ENCODE measurements around the gene R3HDM2. TPM values are rescaled to one million over a fixed set of nuclear protein-coding genes. Genes with fewer than 3 reads are reported as not detected.
"Not testable (repeated sequence)": the region's sequence is repeated elsewhere in the genome, so short reads cannot be mapped to it uniquely, and the experiment has no call there.

R3HDM2 gene
- total and polyA plus RNA-seq, 4 experiments from 2014 or later, result 3.9 to 132 (median 71.5) TPM

- ChIA-PET POLR2A (ENCODE audit: partially characterized antibody) (interaction anchor here (0.6 kb wide), 1 partner anchor 8 kb away, joined by 3 read pairs; no protein-coding TSS in a partner anchor), CTCF (ENCODE audit: partially characterized antibody) (interaction anchor here (1.4 to 3.5 kb wide), 3 partner anchors 10 to 149 kb away, joined by 4 to 16 read pairs (median 6); no protein-coding TSS in a partner anchor)
- Mint-ChIP-seq H3K4me1 (peaks cover 0 to 4% (median 2%) of the 10 kb centered on the region in 4 donors), H3K27ac (peak overlapping the region in 1 of 7 donors; percentile 40), H3K4me3 (no peak overlapping the region), H3K27me3 (no peaks in the 10 kb centered on the region), H3K36me3 (peaks cover 32 to 48% of the 10 kb centered on the region in 2 donors), H3K9me3 (no peaks in the 10 kb centered on the region)
- no peaks in the 10 kb centered on the region for H3K9me3 ChIP-seq (ENCODE audit: control insufficient read depth in 1 of 2, low read length in 2 of 2)
- H3K27me3 ChIP-seq (ENCODE audit: insufficient read depth, low read length), result no peaks in the 10 kb centered on the region
- no peaks in the 10 kb centered on the region for H3K4me1 ChIP-seq (ENCODE audit: insufficient read depth, low read length)
- peaks cover 7% of the 10 kb centered on the region for H3K36me3 ChIP-seq (ENCODE audit: insufficient read depth, low read length)
- H3K27ac ChIP-seq (ENCODE audit: low read depth, low read length), result no peak overlapping the region
- intact Hi-C loops (cut with micrococcal nuclease), result loop anchor here (5.0 kb wide), 1 partner anchor 153 kb away; no protein-coding TSS in a partner anchor
- H3K4me3 ChIP-seq (ENCODE audit: low read length in 2 of 2), result no peak overlapping the region
- no peak for DNase-seq
These were observed 121.4 kb downstream of the R3HDM2 start for GRCh38 chr12:57309420-57309819.

- ChIA-PET POLR2A (ENCODE audit: partially characterized antibody) (interaction anchor here (0.8 kb wide), 1 partner anchor 129 kb away, joined by 4 read pairs; no protein-coding TSS in a partner anchor), CTCF (ENCODE audit: partially characterized antibody) (no interaction called here)
- Histone ChIP-seq H3K4me3 (ENCODE audit: low read length in 2 of 2) (no peak overlapping the region), H3K36me3 (ENCODE audit: insufficient read depth, low read length) (peaks cover 49% of the 10 kb centered on the region), H3K27me3 (ENCODE audit: insufficient read depth, low read length) (no peaks in the 10 kb centered on the region), H3K27ac (ENCODE audit: low read depth, low read length) (no peak overlapping the region), H3K9me3 (ENCODE audit: control insufficient read depth in 1 of 2, low read length in 2 of 2) (no peaks in the 10 kb centered on the region), H3K4me1 (ENCODE audit: insufficient read depth, low read length) (no peaks in the 10 kb centered on the region)
- Mint-ChIP-seq H3K27me3 (no peaks in the 10 kb centered on the region), H3K9me3 (no peaks in the 10 kb centered on the region), H3K36me3 (peaks cover 64 to 75% of the 10 kb centered on the region in 2 donors), H3K4me3 (no peak overlapping the region), H3K4me1 (peaks cover 0 to 3% (median 2%) of the 10 kb centered on the region in 4 donors), H3K27ac (no peak overlapping the region)
- DNase-seq, result no peak
- intact Hi-C loops (cut with micrococcal nuclease), result no loop called here
These were observed 129.8 kb downstream of the R3HDM2 start for GRCh38 chr12:57300961-57301584.

DNA sequence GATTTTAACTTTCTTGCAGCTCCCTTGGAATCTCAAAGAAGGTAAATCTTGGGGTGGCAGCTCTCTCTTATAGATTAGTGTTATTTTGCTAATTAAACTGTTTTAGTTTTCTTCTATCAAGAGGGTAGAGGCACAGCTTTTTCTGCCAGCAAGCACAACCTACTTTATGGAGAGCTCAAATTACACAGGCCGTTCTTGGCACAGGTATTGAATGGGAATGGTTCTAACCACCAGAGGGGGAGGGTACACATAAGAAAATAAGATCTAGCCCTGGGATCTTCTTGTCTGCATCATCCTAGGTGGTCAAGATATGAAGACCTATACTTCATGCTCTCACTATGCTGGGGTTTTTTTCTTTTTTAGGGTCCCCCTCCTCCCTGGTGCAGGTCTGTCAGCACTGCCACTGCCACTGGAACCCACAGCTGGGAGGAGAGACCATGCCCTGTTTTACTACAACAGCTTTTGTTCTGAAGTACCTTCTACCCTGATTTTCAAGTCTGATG, 131.3 kb downstream of the R3HDM2 start:
- H3K27ac ChIP-seq (ENCODE audit: low read depth, low read length), result no peak overlapping the region
- POLR2A ChIA-PET (ENCODE audit: partially characterized antibody), result no interaction called here
- intact Hi-C loops (cut with micrococcal nuclease), result no loop called here
- H3K27me3 ChIP-seq (ENCODE audit: insufficient read depth, low read length), result no peaks in the 10 kb centered on the region
- Mint-ChIP-seq H3K4me3 (no peak overlapping the region), H3K27me3 (no peaks in the 10 kb centered on the region), H3K36me3 (peaks cover 65 to 78% of the 10 kb centered on the region in 2 donors), H3K4me1 (peaks cover 0 to 1% (median 0%) of the 10 kb centered on the region in 4 donors), H3K27ac (peak overlapping the region in 1 of 7 donors; percentile 69), H3K9me3 (no peaks in the 10 kb centered on the region)
- H3K4me3 ChIP-seq (ENCODE audit: low read length in 2 of 2), result no peak overlapping the region
- H3K36me3 ChIP-seq (ENCODE audit: insufficient read depth, low read length), result peaks cover 55% of the 10 kb centered on the region
- no peak for DNase-seq
- no peaks in the 10 kb centered on the region for H3K9me3 ChIP-seq (ENCODE audit: control insufficient read depth in 1 of 2, low read length in 2 of 2)
- CTCF ChIA-PET (ENCODE audit: partially characterized antibody), result no interaction called here
- no peaks in the 10 kb centered on the region for H3K4me1 ChIP-seq (ENCODE audit: insufficient read depth, low read length)

DNA sequence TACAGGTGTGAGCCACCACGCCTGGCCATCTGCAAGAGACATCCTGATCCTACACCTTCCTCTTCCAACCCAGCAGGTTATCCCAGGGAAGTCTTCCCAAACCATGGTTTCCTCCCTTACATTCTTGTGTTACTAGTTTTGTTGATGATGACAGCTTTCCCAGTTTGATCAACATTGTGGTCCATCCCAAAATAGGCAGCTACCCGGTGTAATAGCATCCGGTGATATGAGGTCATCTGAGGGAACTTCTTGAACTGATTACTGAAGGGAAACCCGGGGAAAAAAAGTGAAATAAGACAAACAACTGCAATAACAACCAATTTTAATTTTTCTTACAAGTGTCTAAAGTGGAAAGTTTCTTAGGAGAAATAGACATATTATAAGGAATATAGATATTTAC, 134.6 kb downstream of the R3HDM2 start:
- Mint-ChIP-seq H3K36me3 (peaks cover 64 to 78% of the 10 kb centered on the region in 2 donors), H3K9me3 (no peaks in the 10 kb centered on the region), H3K27me3 (no peaks in the 10 kb centered on the region), H3K27ac (no peak overlapping the region), H3K4me3 (no peak overlapping the region), H3K4me1 (no peaks in the 10 kb centered on the region)
- H3K4me1 ChIP-seq (ENCODE audit: insufficient read depth, low read length), result no peaks in the 10 kb centered on the region
- peaks cover 54% of the 10 kb centered on the region for H3K36me3 ChIP-seq (ENCODE audit: insufficient read depth, low read length)
- intact Hi-C loops (cut with micrococcal nuclease), result no loop called here
- H3K4me3 ChIP-seq (ENCODE audit: low read length in 2 of 2), result no peak overlapping the region
- no peaks in the 10 kb centered on the region for H3K9me3 ChIP-seq (ENCODE audit: control insufficient read depth in 1 of 2, low read length in 2 of 2)
- DNase-seq, result no peak
- ChIA-PET CTCF (ENCODE audit: partially characterized antibody) (no interaction called here), POLR2A (ENCODE audit: partially characterized antibody) (no interaction called here)
- no peak overlapping the region for H3K27ac ChIP-seq (ENCODE audit: low read depth, low read length)
- no peaks in the 10 kb centered on the region for H3K27me3 ChIP-seq (ENCODE audit: insufficient read depth, low read length)

DNA sequence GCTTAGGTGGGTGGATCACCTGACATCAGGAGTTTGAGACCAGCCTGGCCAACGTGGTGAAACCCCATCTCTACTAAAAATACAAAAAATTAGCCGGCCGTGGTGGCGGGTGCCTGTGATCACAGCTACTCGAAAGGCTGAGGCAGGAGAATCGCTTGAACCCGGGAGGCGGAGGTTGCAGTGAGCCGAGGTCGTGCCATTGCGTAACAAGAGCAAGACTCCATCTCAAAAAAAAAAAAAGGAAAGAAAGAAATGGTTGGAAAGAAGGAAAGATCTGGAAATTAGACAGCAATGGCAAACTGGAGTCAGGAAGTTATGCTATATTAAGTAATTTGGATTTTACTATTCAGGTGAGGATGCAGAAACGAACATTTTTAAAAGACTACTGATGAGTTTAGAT, 148.8 kb downstream of the R3HDM2 start:
- H3K27me3 Mint-ChIP-seq; H3K27ac ChIP-seq (ENCODE audit: low read depth, low read length); H3K27me3 ChIP-seq (ENCODE audit: insufficient read depth, low read length); POLR2A ChIA-PET (ENCODE audit: partially characterized antibody); H3K4me3 ChIP-seq (ENCODE audit: low read length in 2 of 2); H3K9me3 ChIP-seq (ENCODE audit: control insufficient read depth in 1 of 2, low read length in 2 of 2); H3K9me3 Mint-ChIP-seq; DNase-seq; intact Hi-C loops (cut with micrococcal nuclease); H3K4me3 Mint-ChIP-seq: not testable (repeated sequence)
- H3K4me1 ChIP-seq (ENCODE audit: insufficient read depth, low read length), result peaks cover 16% of the 10 kb centered on the region
- Mint-ChIP-seq H3K36me3 (peaks cover 55 to 80% of the 10 kb centered on the region in 2 donors), H3K27ac (peak overlapping the region in 5 of 7 donors; percentile 29 to 79 (median 38)), H3K4me1 (peaks cover 13 to 26% (median 19%) of the 10 kb centered on the region in 4 donors)
- CTCF ChIA-PET (ENCODE audit: partially characterized antibody), result interaction anchor here (1.5 kb wide), 2 partner anchors 68 to 177 kb away, joined by 4 read pairs; no protein-coding TSS in a partner anchor
- H3K36me3 ChIP-seq (ENCODE audit: insufficient read depth, low read length), result peaks cover 29% of the 10 kb centered on the region

DNA sequence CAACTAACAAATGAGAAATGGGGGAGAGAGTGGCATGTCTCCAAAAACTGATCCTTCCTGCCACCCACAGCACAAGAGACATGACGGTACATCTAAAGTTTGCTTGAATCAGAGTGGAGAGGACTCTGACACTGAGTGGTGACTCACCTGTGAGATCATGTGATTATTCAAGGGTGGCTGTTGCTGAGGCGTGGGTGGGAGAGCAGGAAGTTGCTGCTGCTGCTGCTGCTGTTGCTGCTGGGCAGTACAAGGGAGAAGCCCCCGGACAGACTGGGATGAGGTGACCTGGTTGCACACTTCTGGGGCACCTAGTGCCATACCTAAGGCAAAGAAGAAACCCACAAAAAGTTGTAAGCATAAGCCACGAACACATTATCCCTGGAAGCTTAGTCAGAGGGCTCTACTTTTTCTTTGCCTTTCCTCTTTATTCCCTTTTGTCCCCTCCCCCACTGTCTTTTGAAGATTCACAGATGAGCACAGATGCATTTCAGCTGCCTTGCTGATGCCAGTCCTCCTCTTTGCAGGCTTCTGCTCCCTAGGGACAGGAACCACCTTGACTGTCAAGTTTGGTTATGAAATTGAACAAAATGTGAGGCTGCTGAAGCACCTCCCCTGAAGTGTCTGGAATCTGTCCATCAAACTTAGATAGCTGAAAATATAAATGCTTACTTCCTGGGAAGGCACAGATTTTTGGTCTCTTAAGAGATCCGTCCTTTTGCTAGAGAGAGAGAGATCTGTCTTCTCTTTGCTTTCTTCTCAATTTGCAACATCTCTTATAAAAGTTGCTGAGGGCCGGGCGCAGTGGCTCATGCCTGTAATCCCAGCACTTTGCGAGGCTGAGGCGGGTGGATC, 150.4 kb downstream of the R3HDM2 start:
- H3K4me1 ChIP-seq (ENCODE audit: insufficient read depth, low read length), result peaks cover 16% of the 10 kb centered on the region
- peaks cover 29% of the 10 kb centered on the region for H3K36me3 ChIP-seq (ENCODE audit: insufficient read depth, low read length)
- Mint-ChIP-seq H3K4me1 (peaks cover 14 to 26% (median 19%) of the 10 kb centered on the region in 4 donors), H3K4me3 (peak overlapping the region in 6 of 8 donors; percentile 31 to 79 (median 58)), H3K27me3 (no peaks in the 10 kb centered on the region), H3K36me3 (peaks cover 61 to 73% of the 10 kb centered on the region in 2 donors), H3K9me3 (peaks cover 0 to 1% (median 0%) of the 10 kb centered on the region in 8 donors), H3K27ac (peak overlapping the region; percentile 81 to 97 (median 93))
- POLR2A ChIA-PET (ENCODE audit: partially characterized antibody), result interaction anchor here (0.9 kb wide), 1 partner anchor 149 kb away, joined by 3 read pairs; no protein-coding TSS in a partner anchor
- DNase-seq, result peak; percentile 46 to 86 (median 54)
- intact Hi-C loops (cut with micrococcal nuclease), result no loop called here
- no peaks in the 10 kb centered on the region for H3K27me3 ChIP-seq (ENCODE audit: insufficient read depth, low read length)
- no peaks in the 10 kb centered on the region for H3K9me3 ChIP-seq (ENCODE audit: control insufficient read depth in 1 of 2, low read length in 2 of 2)
- CTCF ChIA-PET (ENCODE audit: partially characterized antibody), result interaction anchor here (0.7 to 1.5 kb wide), 4 partner anchors 35 to 178 kb away, joined by 3 to 4 read pairs (median 4); no protein-coding TSS in a partner anchor
- no peak overlapping the region for H3K4me3 ChIP-seq (ENCODE audit: low read length in 2 of 2)
- peak overlapping the region; percentile 51 for H3K27ac ChIP-seq (ENCODE audit: low read depth, low read length)
